LNCaP clone FGC (cell line): ENCODE measurements around the gene ADGRB2.

Source experiments
- DNase-seq: peaks from one replicate; pipeline ENCODE4 v3.0.0-alpha.2; 2011; ENCODE audit warnings: low read depth
- H3K4me3 ChIP-seq: 2 replicates; pipeline ENCODE4 v1.5.1; 2011; ENCODE audit warnings: mild to moderate bottlenecking, low read depth, low read length, control low read depth
- CTCF ChIP-seq: IDR thresholded peaks from 2 replicates; pipeline ENCODE4 v1.5.1; 2012; ENCODE audit warnings: mild to moderate bottlenecking; ENCODE audit not compliant: control insufficient read depth, insufficient read depth; ENCODE audit errors: extremely low read depth

Gene ADGRB2

GRCh38 chr1:31764312-31765040 is at the start of gene ADGRB2:
Gene ADGRB2, minus strand, starts transcription at chr1:31764340. Its CDS starts 7,119 bp downstream, at chr1:31757221.
- peak within 1 kb of the TSS; percentile 44 for H3K4me3 ChIP-seq
- peak; percentile 24 for TF ChIP-seq CTCF
- no peak for DNase-seq

GRCh38 chr1:31812158-31812829 is 48.2 kb upstream of the ADGRB2 start:
- no peak for TF ChIP-seq CTCF
- DNase-seq: no peak
- H3K4me3 ChIP-seq: no peak overlapping the region

- no peak for TF ChIP-seq CTCF
- no peak for DNase-seq
- no peak overlapping the region for H3K4me3 ChIP-seq
Measured at GRCh38 chr1:31811605-31812004, 47.5 kb upstream of the ADGRB2 start.

GRCh38 chr1:31809698-31810097 is 45.6 kb upstream of the ADGRB2 start:
- no peak for TF ChIP-seq CTCF
- no peak for DNase-seq
- H3K4me3 ChIP-seq: no peak overlapping the region

- no peak overlapping the region for H3K4me3 ChIP-seq
- TF ChIP-seq CTCF: no peak
- no peak for DNase-seq
Measured at GRCh38 chr1:31807273-31808048, 43.3 kb upstream of the ADGRB2 start.

GRCh38 chr1:31805318-31805717 is 41.2 kb upstream of the ADGRB2 start:
- no peak for TF ChIP-seq CTCF
- DNase-seq: no peak
- H3K4me3 ChIP-seq: no peak overlapping the region
